Pancreas (tissue), 10 donors: ENCODE measurements around the gene TMLHE. TPM values are rescaled to one million over a fixed set of nuclear protein-coding genes. Genes with fewer than 3 reads are reported as not detected.
"Not testable (repeated sequence)": the region's sequence is repeated elsewhere in the genome, so short reads cannot be mapped to it uniquely, and the experiment has no call there.

ENCODE experiments used
- ATAC-seq, 4 donors: fragments of 200-7000 bp; cut with Tn5 transposase; one replicate each; pipeline versions ENCODE4 v1.8.0 to v1.9.1; 2020; ENCODE audit warnings: mild to moderate bottlenecking in 4 of 4, moderate library complexity in 4 of 4
- DNase-seq, 6 donors: peaks; one replicate each; pipeline ENCODE4 v3.0.0-alpha.2; 2020
- FAIRE-seq: peaks from 2 replicates; lab custom pipeline; 2012; peaks lifted over from hg19 to GRCh38; lab: Jason Lieb, UNC
- H3K27ac ChIP-seq, 4 donors: fragments of 200-600 bp; sonication (generic); 1 replicate in 3 of 4; 2 replicates in 1 of 4; pipeline versions ENCODE4 v1.5.0 to v1.8.0; 2020
- H3K27me3 ChIP-seq, 4 donors: fragments of 200-600 bp; one replicate each; pipeline ENCODE4 v1.8.0; 2021
- H3K36me3 ChIP-seq, 3 donors: fragments of 200-600 bp; sonication (generic) in 1 of 3; one replicate each; pipeline versions ENCODE4 v1.5.0 to v1.8.0; 2020 to 2021
- H3K4me1 ChIP-seq, 3 donors: fragments of 200-600 bp; one replicate each; pipeline ENCODE4 v1.8.0; 2021
- H3K4me3 ChIP-seq, 4 donors: fragments of 200-600 bp; sonication (generic) in 2 of 4; one replicate each; pipeline versions ENCODE4 v1.5.0 to v1.8.0; 2020 to 2021
- H3K9me3 ChIP-seq, 4 donors: fragments of 200-600 bp; one replicate each; pipeline ENCODE4 v1.8.0; 2021
- CTCF ChIP-seq, 4 donors: fragments of 200-600 bp; sonication (generic) in 3 of 4; IDR thresholded peaks; one replicate each; pipeline versions ENCODE4 v1.5.0 to v1.8.0; 2021; ENCODE audit warnings: antibody characterized with exemption in 4 of 4
- WGBS, 2 donors: extraction: QIAGEN DNeasy Blood & Tissue Kit; methylation state at CpG; one replicate each; pipeline ENCODE4 v1.1.7; 2013; 5-methylcytosine and 5-hydroxymethylcytosine counted together
- intact Hi-C, 3 donors: fragments of 100-400 bp; cut with DNase I; formaldehyde crosslinking; loops; one replicate each; pipeline versions ENCODE4 v1.11.1 to v1.14.2; 2022
- polyA plus RNA-seq, 2 donors: library from polyadenylated mRNA; stranded (reverse); fragments of 200-250 nt; gene quantifications; one replicate each; pipeline ENCODE4 v1.2.3, GENCODE V29; 2013
- total RNA-seq, 6 donors: library from RNA; stranded (reverse); fragmentation: NEBNext Ultra II Directional in 4 of 6; extraction: Animal tissue kit (Norgen Biotek cat#: 25700) in 4 of 6; gene quantifications; one replicate each; pipeline versions ENCODE4 v1.2.1 to v1.2.4, GENCODE V29; 2021 to 2023
- donor health status: healthy with polysubstance abuse.
- donor health status: DM: no; HTN: no; CAD: no; lungs with moderate emphysema.
- donor health status: DM: no; HTN: no; CAD: no.
- donor health status: control.
- donor health status: control.
- donor health status: Bipolar disorder and iron deficiency.
- donor health status: DM: yes; HTN: yes; CAD: no.
- donor health status: DM: no; HTN: no; CAD: no.
- donor health status: DM: no; HTN: no; CAD: no.
- donor health status: DM: yes; HTN: yes; CAD: no.

Gene TMLHE
- total and polyA plus RNA-seq, 8 donors = 2.4 to 13.2 (median 7.0) TPM

GRCh38 chrX:155563099-155563498, 49.7 kb downstream of the TMLHE start:
- H3K36me3 ChIP-seq = no peaks in the 10 kb centered on the region
- H3K9me3 ChIP-seq = no peaks in the 10 kb centered on the region
- intact Hi-C loops = no loop called here
- no peak overlapping the region for H3K4me3 ChIP-seq
- H3K4me1 ChIP-seq = no peaks in the 10 kb centered on the region
- TF ChIP-seq CTCF (IDR thresholded peaks at IDR 0.05) = no peak
- ATAC-seq (no peak), FAIRE-seq (no peak), DNase-seq (no peak)
- no peaks in the 10 kb centered on the region for H3K27me3 ChIP-seq
- WGBS, 2 donors = 65% methylated on average over 1 of the region's 1 CpG; no CpG with 5 or more reads in 1 of the 2 donors
- no peak overlapping the region for H3K27ac ChIP-seq

GRCh38 chrX:155544881-155545280, 67.9 kb downstream of the TMLHE start:
- Histone ChIP-seq H3K36me3 (peaks cover 0 to 7% (median 0%) of the 10 kb centered on the region in 3 donors), H3K27ac (no peak overlapping the region), H3K27me3 (no peaks in the 10 kb centered on the region), H3K4me1 (no peaks in the 10 kb centered on the region), H3K4me3 (no peak overlapping the region), H3K9me3 (no peaks in the 10 kb centered on the region)
- no peak for TF ChIP-seq CTCF (IDR thresholded peaks at IDR 0.05)
- 29 to 44% methylated on average over 2 of the region's 2 CpGs for WGBS, 2 donors
- intact Hi-C loops = no loop called here
- FAIRE-seq (no peak), ATAC-seq (no peak), DNase-seq (no peak)

- FAIRE-seq (no peak), DNase-seq (no peak), ATAC-seq (no peak)
- Histone ChIP-seq H3K27me3 (no peaks in the 10 kb centered on the region), H3K9me3 (no peaks in the 10 kb centered on the region), H3K4me1 (no peaks in the 10 kb centered on the region), H3K27ac (no peak overlapping the region), H3K4me3 (no peak overlapping the region), H3K36me3 (no peaks in the 10 kb centered on the region)
- TF ChIP-seq CTCF (IDR thresholded peaks at IDR 0.05) = no peak
- intact Hi-C loops = no loop called here
- 62 to 100% methylated on average over 1 of the region's 1 CpG for WGBS, 2 donors
Observed at GRCh38 chrX:155535866-155536265, 76.9 kb downstream of the TMLHE start.

GRCh38 chrX:155534800-155535199, 78.0 kb downstream of the TMLHE start:
- Histone ChIP-seq H3K4me3 (no peak overlapping the region), H3K36me3 (no peaks in the 10 kb centered on the region), H3K4me1 (no peaks in the 10 kb centered on the region), H3K9me3 (no peaks in the 10 kb centered on the region), H3K27ac (no peak overlapping the region), H3K27me3 (no peaks in the 10 kb centered on the region)
- no peak for DNase-seq
- no peak for FAIRE-seq
- ATAC-seq = no peak
- intact Hi-C loops = no loop called here
- TF ChIP-seq CTCF (IDR thresholded peaks at IDR 0.05) = no peak

- H3K4me1 ChIP-seq, ATAC-seq, H3K4me3 ChIP-seq, H3K27me3 ChIP-seq, FAIRE-seq, intact Hi-C loops, H3K27ac ChIP-seq, DNase-seq, H3K36me3 ChIP-seq, H3K9me3 ChIP-seq: not testable (repeated sequence)
- WGBS, 2 donors = 63 to 97% methylated on average over 2 of the region's 2 CpGs
Observed at GRCh38 chrX:155527023-155527422, 85.7 kb downstream of the TMLHE start.

GRCh38 chrX:155514225-155514624, 98.5 kb downstream of the TMLHE start:
- Histone ChIP-seq H3K27me3 (no peaks in the 10 kb centered on the region), H3K27ac (no peak overlapping the region), H3K4me3 (no peak overlapping the region), H3K36me3 (no peaks in the 10 kb centered on the region), H3K9me3 (no peaks in the 10 kb centered on the region), H3K4me1 (no peaks in the 10 kb centered on the region)
- TF ChIP-seq CTCF (IDR thresholded peaks at IDR 0.05) = no peak
- ATAC-seq (no peak), DNase-seq (no peak), FAIRE-seq (no peak)
- intact Hi-C loops = no loop called here
